GM18861 (cell line): ENCODE data around the gene PRSS37.
"Not testable (repeated sequence)": the region's sequence is repeated elsewhere in the genome, so short reads cannot be mapped to it uniquely, and the experiment has no call there.

Experiments
- ATAC-seq: cut with Tn5 transposase; IDR thresholded peaks from one replicate; pipeline ENCODE4 v1.9.1; 2021; ENCODE audit not compliant: unreplicated experiment

The PRSS37 gene

GRCh38 chr7:141841385-141841784 is at the start of gene PRSS37:
PRSS37 (minus strand) TSS chr7:141841485; CDS start chr7:141841049, 436 bp downstream.
- no peak for ATAC-seq

GRCh38 chr7:141889321-141889720 is 48.0 kb upstream of the PRSS37 start:
- ATAC-seq, result no peak

GRCh38 chr7:141884539-141885225 is 43.4 kb upstream of the PRSS37 start:
- no peak for ATAC-seq

- no peak for ATAC-seq
Measured at GRCh38 chr7:141880960-141881359, 39.7 kb upstream of the PRSS37 start.

GRCh38 chr7:141877365-141877764 is 36.1 kb upstream of the PRSS37 start:
- ATAC-seq, result no peak

GRCh38 chr7:141876371-141876770 is 35.1 kb upstream of the PRSS37 start:
- ATAC-seq, result no peak

- ATAC-seq, result no peak
Measured at GRCh38 chr7:141875453-141875852, 34.2 kb upstream of the PRSS37 start.

GRCh38 chr7:141874787-141875186 is 33.5 kb upstream of the PRSS37 start:
- no peak for ATAC-seq

GRCh38 chr7:141872931-141873330 is 31.6 kb upstream of the PRSS37 start:
- ATAC-seq, result no peak

GRCh38 chr7:141866974-141867373 is 25.7 kb upstream of the PRSS37 start:
- no peak for ATAC-seq

- no peak for ATAC-seq
Measured at GRCh38 chr7:141864765-141865447, 23.6 kb upstream of the PRSS37 start.

- ATAC-seq, result no peak
Measured at GRCh38 chr7:141860207-141860606, 18.9 kb upstream of the PRSS37 start.

GRCh38 chr7:141847996-141848395 is 6.7 kb upstream of the PRSS37 start:
- no peak for ATAC-seq

- no peak for ATAC-seq
Measured at GRCh38 chr7:141844256-141844655, 3.0 kb upstream of the PRSS37 start.

GRCh38 chr7:141842904-141843303 is 1.6 kb upstream of the PRSS37 start:
- ATAC-seq, result no peak

GRCh38 chr7:141840708-141841107 is 577 bp downstream of the PRSS37 start:
- ATAC-seq, result no peak

GRCh38 chr7:141839256-141839655 is 2.0 kb downstream of the PRSS37 start:
- ATAC-seq, result no peak

- no peak for ATAC-seq
Measured at GRCh38 chr7:141838581-141838980, 2.7 kb downstream of the PRSS37 start.

- ATAC-seq, result no peak
Measured at GRCh38 chr7:141837683-141838082, 3.6 kb downstream of the PRSS37 start.

- not testable (repeated sequence) for ATAC-seq
Measured at GRCh38 chr7:141822432-141822831, 18.9 kb downstream of the PRSS37 start.

GRCh38 chr7:141820067-141820466 is 21.2 kb downstream of the PRSS37 start:
- no peak for ATAC-seq

GRCh38 chr7:141792526-141792925 is 48.8 kb downstream of the PRSS37 start:
- ATAC-seq, result no peak

GRCh38 chr7:141789917-141790316 is 51.4 kb downstream of the PRSS37 start, which contains the start of gene TAS2R5:
TAS2R5 (plus strand) TSS chr7:141790217; CDS start chr7:141790362, 145 bp downstream.
- ATAC-seq, result no peak
